SIG-M5 (cell line): ENCODE measurements around the gene FABP3.

Experiments
- DNase-seq: peaks from one replicate; lab custom pipeline; 2025; lab: John Stamatoyannopoulos, UW

Gene FABP3

DNA sequence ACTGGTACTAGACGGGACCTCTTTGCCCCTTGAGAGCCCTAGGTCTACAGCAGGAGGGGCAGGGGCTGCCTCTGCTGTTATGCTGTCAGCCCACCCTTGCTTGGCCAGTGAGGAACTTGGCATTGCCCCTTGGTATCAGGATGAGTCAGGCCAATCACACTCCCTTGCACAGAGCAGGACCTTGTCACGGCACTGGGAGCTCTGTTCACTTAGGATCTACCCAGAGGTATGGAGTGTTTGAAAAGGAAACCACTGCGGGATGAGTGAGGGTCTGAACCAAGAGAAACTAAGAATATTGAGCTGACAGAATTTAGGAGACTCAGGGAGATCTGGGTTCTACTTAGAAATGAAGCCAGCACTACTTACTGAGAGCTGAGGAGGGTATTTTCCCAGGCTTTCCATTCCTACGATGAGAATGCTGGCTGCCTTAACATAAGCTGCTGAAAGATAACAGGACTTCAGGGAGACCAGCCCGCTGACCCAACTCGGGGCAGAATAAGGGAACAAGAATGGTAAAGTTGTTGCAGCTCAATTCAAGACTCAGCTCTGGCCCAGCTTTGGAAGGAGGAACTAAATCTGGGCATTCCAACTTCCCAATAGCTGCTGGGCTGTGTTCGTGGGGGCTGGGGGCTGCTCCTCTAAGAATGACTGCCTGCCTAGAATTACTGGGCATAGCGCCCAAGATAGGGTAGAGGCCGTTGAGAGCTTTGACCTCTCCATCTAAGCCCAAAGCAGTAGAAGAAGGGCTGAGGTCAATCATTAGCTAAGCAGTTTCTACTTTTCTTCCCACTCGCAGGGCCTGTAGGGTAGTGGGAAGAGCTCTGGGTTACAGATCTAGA lies 1.5 kb downstream of the FABP3 start:
- no peak for DNase-seq

DNA sequence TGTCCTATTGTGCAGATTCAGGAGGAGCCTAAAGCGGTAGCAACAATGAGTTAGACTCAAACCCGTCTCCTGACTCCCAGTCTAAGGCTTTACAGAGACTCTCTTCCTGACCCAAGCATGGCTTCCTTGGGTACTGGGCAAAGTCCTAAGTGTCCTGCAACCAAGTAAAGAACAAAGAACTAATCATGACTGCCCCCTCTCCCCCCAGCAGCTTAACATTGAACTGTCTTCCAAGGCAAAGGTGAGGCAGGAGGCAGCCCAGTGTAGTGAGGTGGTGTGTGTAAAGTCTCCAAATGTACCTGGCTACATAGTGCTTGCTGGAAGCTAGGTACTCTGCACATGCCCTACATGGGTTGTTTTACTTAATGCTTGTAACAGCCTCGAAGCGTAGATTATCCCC lies 2.3 kb downstream of the FABP3 start:
- no peak for DNase-seq

DNA sequence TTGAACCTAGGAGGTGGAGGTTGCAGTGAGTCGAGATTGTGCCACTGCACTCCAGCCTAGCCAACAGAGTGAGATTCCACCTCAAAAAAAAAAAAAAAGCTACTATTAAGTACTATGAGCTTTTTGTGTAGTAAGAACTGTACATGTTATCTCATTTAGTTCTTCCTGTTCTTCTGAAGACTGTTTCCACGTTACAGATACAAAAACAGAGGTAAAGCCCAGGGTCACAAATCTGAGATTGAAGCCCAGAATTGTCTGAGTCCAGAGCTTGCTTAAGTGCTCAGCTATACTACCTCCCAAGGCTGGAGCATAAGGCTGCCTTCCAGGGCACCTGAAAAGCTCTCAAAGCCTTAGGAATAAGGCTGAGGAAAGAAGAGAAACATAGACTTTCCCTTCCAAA lies 2.9 kb downstream of the FABP3 start:
- DNase-seq = no peak

DNA sequence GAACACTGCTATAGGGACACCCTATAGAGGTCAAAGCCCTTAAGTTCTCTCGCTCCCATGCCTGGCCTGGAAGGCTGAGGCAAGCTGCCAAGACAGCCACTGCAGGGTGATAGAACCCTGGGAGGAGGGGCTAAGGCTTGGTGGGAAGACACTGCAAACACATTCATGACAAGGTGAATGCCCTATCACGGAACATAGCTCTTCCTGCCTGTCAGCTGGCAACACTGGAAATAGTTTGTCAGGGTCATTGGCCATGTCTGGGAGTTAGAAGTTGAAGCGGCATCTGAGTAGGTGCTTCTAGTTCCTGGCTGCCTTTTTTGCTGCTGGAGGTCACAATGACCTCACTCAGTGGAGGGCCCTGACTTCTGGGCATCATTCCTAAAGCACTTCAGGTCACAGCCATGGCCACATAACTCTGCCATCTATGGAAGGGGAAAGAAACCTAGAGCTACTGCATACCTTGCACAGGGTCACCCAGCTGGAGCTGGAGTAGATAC lies 4.2 kb downstream of the FABP3 start:
- DNase-seq = no peak

DNA sequence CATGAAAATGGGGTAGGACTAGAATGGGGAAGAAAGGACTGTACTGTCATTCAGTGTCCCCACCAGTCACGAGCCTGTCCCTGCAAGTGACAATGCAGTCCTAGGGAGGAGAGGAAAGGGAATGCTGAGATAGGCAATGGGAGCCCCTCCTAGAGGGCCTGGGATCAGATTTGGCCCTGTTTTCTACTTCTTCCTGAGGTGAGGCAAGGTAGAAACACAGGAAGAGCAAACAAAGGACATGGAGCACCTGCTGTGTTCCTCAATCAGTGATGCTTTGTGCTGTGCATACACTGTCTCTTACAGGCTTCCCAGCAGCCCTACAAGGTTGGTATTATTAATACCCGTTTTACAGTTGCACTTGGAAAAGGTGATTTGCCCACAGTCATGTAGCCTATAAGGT lies 6.1 kb downstream of the FABP3 start:
- no peak for DNase-seq

DNA sequence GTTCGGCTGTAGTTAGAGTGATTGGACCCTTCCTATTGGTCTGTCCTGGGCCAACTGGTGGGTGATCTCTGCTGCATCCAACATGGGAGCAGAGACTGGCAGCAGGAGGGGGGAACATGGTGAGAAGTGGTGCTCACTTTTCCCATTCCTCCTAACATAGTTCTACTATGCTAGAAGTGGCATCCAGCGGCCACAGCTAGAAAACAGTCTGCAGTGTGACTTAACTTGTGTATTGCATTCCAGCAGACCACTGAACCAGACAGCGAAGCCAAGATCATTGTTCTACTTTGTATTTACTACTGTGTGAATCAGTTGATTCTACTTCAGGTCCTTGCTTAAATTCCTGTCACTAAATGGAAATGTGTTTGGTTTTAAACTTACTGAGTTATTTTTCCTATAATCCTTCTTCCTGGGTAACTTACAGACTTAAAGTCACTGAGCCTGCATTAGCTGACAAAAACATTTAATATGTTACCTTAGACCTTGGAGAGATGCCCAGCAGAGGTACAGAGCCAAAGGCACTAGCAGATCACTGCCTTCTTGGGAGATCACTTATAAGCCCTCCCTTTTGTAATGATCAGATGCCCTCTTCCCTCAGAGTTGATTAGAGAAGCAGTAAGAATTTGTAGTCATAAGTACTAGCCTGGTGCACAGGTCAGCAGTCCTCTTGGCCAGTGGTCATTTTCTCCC lies 8.2 kb downstream of the FABP3 start:
- no peak for DNase-seq

DNA sequence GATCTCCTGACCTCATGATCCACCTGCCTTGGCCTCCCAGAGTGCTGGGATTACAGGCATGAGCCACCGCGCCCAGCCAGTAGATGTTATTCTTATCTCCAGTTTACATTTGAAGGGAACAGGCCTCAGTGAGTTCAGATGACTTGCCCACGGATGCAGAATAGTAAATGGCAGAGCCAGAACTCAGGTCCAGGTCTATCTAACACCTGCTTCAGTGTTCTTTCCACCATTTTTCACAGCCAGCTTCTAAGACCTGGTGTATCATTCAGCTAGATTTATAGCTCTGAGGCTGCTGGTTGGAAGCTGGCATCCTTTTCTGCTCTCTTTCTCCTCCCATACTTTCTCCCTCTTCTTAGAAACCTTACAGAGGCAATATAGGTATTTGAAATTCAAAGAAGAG lies 10.8 kb downstream of the FABP3 start:
- DNase-seq = no peak

DNA sequence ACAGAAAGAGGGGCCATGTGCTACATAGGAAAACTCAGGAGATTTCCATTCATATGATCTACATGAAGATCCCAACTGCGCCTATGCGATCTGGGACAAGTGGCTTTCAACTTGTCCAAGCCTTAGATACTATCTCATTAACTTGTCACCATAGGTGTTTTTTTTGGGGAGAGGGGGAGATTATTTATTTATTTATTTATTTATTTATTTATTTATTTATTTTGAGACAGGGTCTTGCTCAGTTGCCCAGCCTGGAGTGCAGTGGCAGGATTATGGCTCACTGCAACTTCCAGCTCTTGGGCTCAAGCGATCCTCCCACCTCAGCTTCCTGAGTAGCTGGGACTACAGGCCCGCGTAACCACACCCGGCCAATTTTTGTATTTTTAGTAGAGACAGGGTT lies 11.3 kb downstream of the FABP3 start:
- no peak for DNase-seq

DNA sequence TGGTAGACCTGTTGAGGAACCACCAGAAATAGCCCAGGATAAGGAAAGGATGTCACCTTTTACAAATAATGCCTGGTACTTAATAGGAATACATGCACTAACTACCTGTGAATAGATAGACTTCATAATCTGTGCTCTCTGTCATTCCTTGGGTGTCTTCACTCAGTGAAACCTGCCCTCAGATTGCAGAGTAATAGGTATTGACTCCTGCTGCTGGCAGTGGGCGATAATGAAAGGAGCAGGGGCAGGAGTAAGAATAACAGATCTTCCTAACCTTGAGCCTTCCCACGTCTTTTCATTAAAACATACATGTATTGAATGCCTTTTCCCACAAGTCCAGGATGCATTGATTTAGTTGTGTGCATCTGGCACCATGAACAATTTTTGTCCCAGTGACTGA lies 16.4 kb downstream of the FABP3 start:
- DNase-seq = no peak

DNA sequence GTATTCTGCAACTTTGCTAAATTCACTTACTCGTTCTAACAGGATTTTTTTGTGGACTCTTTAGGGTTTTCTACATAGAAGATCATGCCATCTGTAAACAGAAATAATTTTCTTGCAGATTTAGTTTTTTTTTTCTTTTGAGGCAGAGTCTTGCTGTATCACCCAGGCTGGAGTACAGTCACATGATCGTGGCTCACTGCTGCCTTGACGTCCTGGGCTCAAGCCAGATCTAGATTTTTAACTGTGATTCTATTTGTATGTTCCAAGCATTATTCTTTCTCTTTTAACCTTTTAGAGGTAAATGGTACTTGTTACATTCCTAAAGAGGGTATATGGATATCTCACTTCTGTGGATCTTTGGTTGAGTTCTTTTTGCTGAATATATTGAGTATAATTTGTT lies 18.6 kb downstream of the FABP3 start:
- no peak for DNase-seq

DNA sequence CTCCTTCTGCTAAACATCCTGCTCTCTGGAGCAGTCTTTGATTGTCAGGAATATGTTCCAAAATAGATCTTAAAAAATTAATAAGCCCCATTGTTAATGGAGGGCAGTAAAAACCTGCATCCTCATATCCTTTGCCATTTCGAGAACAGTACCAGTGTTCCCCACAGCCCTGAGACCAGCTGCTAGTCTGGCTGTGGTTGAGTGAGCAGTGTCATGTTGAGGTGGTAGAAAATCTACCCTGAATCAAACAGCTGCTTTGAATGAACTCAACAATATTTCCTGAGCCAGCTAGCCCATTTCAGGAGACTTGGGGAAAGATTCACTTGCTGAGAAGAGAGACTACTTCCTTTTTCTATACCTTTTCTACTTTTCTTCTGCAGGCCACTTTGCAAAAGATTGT lies 24.4 kb downstream of the FABP3 start:
- DNase-seq = no peak

DNA sequence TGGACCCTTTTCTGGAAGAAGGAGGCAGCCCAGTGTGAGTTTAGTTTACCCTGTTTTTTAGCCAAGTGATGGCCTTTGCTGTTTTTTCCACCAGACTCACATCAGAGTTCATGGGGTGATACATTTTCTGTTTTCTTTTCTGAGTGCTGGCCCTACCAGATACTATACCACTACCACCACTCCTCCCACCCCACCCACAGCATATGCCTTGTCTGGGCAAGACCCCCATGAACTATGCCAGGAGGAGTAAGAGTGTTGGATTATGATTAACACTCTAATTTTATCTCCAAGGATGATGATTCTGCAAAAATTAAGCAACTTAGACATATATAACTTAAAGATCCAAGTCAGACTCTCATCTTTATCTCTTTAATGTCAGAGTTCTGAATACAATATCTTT lies 26.1 kb downstream of the FABP3 start:
- no peak for DNase-seq

DNA sequence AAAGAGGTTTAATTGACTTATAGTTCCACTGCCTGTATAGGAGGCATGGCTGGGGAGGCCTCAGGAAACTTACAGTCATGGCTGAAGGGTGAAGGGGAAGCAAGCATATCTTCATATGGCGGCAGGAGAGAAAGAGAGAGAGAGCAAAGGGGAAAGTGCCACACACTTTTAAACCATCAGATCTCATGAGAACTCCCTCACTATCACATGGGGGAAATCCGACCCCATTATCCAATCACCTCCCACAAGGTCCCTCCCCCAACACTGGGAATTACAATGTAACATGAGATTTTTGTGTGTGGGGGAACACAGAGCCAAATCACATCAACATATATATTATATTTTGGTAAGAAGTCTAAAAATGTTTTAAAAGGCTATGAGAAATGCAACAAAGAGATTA lies 27.2 kb downstream of the FABP3 start:
- no peak for DNase-seq

DNA sequence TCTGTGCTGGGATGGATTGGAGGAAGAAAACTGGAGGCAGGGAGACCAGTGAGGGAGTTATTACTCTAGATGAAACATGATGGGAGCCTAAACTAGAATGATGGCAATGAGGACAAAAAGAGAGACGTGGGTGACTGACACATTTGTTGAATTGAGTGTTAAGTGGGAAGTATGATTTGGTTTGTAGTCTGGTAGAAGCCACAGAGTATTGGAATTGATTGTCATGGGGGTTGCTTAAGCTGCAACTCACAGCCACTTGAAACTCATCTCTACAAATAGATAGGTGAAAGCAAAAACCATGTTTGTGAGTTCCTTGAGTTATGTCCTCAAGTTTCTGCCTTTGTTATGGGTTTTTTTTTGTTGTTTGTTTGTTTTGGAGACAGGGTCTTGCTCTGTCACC lies 28.4 kb downstream of the FABP3 start:
- DNase-seq = no peak

DNA sequence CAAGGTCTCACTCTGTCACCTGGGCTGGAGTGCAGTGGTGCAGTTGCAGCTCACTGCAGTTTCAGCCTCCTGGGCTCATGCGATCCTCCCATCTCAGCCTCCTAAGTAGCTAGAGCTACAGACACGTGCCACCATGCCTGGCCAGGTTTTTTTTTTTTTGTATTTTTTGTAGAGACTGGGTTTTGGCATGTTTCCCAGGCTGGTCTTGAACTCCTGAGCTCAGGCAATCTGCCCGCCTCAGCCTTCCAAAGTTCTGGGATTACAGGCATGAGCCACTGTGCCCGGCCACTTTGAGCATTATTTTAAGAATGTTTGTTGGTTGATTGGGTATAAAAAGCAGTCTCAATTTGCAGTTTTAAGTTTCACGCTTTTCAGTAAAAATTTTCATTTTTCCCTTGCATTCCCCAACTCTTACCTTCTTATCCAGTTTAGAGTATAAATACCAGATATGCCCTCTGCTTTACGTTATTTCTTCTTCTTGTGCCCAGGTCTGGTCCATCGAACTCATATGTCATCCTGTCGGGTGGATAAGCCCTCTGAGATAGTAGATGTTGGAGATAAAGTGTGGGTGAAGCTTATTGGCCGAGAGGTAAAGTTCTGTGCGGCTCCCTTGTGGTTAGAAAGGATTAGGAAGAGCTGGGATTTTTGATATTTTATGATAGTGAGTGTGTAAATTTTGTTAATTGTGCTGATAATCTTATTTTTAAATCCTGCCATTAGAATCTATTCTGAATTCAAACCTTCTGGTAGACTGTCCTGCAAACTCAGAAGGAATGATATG lies 36.0 kb downstream of the FABP3 start:
- no peak for DNase-seq

DNA sequence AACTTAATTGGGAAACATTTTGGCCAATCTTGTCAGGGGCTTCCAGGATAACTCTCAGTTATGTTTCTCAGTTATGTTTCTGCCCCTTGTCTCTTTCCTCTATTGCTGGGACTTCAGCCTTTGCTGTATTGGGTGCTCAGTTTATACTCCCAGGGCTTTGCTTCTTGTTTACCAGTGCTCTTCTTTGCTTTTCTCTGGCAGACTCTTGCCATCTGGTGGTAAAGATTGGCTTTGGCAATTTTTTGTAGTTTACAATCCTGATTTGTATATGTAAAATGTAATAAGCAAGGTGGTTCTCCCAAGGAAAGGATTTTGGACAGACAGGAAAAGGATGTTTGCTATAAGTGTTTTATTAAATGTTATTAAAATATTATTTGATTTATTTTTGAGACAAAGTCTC lies 37.9 kb downstream of the FABP3 start:
- no peak for DNase-seq

DNA sequence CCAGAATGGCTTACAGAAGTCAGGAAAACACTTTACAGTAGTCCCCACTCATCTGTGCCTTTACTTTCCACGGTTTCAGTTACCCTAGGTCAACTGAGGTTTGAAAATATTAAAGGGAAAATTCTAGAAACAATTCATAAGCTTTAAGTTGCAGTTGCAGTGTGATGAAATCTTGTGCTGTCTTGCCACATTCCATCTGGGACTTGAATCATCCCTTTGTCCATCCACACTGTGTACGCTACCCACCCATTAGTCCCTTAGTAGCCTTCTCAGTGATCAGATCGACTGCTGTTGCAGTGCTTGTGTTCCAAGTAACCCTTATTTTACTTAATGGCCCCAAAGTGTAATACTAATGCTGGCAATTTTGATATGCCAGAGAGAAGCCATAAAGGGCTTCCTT lies 45.5 kb downstream of the FABP3 start:
- DNase-seq = no peak

DNA sequence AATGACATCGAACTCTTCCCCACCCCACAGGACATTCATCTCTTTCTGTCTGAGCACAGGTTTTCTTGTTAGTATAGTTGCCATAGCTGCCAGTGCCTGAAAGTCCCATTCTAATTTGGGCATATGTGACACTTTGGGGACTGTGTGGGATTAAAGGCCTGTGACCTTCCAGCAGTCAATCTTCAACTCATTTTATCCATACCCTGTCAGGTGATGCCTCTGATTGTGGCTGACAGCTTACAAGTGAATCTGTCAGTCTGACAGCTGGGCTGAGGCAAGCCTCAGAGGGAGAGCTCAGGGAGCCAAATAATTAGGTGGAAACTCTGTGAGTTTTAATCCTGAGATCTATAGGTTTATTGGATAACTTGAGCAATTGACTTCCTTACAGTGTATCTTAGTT lies 46.4 kb downstream of the FABP3 start:
- no peak for DNase-seq

DNA sequence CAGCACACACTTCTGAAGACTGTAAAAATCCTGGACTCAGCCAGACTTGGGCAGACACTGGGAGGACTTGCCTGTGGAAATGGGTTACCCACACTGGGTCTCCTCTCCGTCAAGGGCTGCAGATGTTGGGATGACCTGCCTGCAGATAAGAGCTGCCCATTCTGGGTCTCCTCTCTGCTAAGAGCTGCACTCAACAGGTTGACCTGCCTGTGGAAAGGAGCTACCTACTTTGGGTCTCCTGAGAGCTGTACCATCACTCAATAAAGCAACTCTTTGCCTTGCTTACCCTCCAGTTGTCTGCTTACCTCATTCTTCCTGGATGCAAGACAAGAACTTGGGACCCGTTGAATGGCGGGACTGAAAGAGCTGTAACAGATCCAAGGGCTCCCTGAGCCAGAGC lies 47.9 kb downstream of the FABP3 start:
- no peak for DNase-seq

DNA sequence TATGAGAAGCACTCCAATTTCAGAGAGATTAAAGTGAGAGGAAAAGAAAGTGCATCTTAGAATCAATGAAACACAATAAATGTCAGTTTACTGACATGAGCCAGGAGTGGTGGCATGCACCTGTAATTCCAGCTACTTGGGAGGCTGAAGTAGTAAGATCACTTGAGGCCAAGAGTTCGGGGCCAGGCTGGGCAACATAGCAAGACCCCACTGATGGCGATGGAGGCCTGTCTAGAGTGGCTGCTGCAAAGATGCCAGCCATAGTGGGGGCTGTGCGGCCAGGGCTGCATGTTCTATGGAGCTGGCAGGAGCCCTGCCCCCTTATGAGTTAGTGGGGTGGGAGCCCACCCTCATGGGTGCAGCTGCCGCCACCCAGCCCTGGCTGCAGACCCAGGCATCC lies 48.8 kb downstream of the FABP3 start:
- no peak for DNase-seq

DNA sequence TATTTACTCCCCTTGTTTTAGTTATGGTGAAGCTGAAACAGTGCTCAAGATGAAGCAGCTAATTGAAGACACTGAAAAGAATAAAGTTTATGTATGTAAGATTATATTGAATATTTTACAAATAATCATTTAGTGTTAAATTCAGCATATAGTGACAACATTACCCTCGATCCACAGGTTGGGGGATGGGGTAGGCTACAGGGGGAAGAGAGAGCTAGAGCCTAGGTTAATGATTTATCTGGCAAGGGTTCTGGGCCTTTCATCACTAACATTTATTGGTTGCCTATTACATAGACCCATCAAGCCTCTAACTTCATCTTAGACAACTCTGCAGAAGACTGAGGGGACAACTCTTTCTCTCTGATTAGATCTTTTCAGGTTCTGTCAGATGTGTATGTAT lies 54.7 kb downstream of the FABP3 start:
- no peak for DNase-seq

DNA sequence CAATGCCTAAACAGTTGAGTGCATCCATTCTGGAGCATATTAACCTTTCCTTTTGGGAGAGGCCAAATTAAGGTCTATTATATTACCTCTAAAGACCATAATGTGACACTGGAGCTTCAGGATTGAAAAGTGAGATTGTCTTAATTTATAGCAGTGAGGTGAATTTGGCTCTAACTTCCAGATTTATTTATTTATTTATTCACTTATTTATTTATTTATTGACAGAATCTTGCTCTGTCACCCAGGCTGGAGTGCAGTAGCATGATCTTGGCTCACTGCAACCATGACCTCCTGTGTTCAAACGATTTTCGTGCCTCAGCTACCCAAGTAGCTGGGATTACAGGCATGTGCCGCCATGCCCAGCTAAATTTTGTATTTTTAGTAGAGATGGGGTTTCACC lies 57.0 kb downstream of the FABP3 start:
- no peak for DNase-seq
